A172 (cell line): Measurements from ENCODE around the gene ZBTB49. TPM values are rescaled to one million over a fixed set of nuclear protein-coding genes. Genes with fewer than 3 reads are reported as not detected.
"Not testable (repeated sequence)": the region's sequence is repeated elsewhere in the genome, so short reads cannot be mapped to it uniquely, and the experiment has no call there.

Experiments used
- DNase-seq: peaks from one replicate; pipeline ENCODE4 v3.0.0-alpha.2; 2015; ENCODE audit warnings: low spot score
- total RNA-seq: library from RNA; depleted of rRNA; stranded (reverse); fragments of >200 nt; shearing (Covaris generic); gene quantifications from 2 replicates; pipeline ENCODE4 v1.2.3, GENCODE V29; 2014

Gene ZBTB49
- total RNA-seq, 1 experiment from 2014 or later: 0.91 TPM

- no peak for DNase-seq
Observed at GRCh38 chr4:4323705-4324534, 33.9 kb downstream of the ZBTB49 start.

GRCh38 chr4:4325321-4325720, 35.3 kb downstream of the ZBTB49 start:
- no peak for DNase-seq

DNA sequence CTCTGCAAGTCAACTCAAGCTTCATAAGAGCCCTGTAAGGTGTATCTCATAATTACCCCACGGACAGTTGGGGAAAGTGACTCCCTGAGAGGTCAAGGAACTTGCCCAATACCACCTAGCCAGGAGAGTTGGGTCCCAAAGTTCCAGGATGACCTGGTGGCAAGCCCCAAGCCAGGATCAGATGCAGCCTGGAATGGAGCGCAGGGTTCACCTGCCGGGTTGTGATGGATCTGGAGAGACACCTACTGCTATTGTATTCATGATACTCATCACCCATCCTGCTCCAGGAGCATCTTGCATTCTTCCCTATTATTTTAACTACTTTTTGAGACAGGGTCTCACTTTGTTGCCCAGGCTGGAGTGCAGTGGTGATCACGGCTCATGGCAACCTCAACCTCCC, 36.1 kb downstream of the ZBTB49 start:
- DNase-seq: no peak

- DNase-seq: no peak
Observed at GRCh38 chr4:4327652-4328121, 37.6 kb downstream of the ZBTB49 start.

- DNase-seq: no peak
Observed at GRCh38 chr4:4328206-4328605, 38.2 kb downstream of the ZBTB49 start.

DNA sequence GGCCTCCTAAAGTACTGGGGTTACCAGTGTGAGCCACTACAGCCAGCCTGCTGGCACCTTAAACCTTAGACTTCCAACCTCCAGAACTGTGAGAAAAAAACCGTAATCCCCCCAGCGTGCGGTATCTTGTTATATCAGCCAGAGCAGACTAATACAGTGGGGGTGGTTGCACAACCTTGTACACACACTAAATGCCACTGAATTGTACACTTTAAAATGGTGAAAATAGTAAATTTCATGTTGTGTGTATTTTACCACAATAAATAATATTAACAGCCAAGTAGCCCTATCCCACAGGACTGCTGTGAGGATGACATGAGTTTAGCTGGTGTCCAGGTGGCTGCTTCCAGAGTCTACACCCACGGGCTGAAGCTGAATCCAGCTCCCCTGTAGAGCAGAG, 38.8 kb downstream of the ZBTB49 start:
- no peak for DNase-seq

GRCh38 chr4:4329496-4329895, 39.4 kb downstream of the ZBTB49 start:
- DNase-seq: no peak

GRCh38 chr4:4330794-4331193, 40.7 kb downstream of the ZBTB49 start:
- DNase-seq: no peak

- no peak for DNase-seq
Observed at GRCh38 chr4:4332529-4332928, 42.5 kb downstream of the ZBTB49 start.

DNA sequence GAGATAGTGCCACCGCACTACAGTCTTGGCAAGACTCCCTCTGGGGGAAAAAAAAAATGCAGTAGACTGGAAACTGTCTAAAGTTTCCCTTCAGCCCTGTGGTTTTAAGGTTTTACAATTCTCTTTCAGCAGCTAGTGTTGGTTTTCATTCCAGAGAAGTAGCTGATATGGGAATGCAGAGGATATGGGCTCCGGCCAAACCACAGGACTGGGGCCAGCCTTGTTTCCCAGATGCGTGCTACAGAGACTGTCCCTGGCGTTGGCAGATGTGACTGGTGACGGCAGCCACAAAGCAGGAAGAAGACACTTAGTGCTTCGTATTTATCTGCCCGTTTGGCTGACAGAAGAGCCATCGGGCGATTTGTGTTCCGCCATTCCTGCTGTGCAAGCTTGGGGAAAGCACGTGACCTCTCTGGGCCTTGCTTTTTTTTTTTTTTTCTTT, 43.2 kb downstream of the ZBTB49 start:
- DNase-seq: peak; percentile 96

GRCh38 chr4:4334798-4335520, 44.9 kb downstream of the ZBTB49 start:
- DNase-seq: peak; percentile 66

GRCh38 chr4:4338210-4339001, 48.4 kb downstream of the ZBTB49 start:
- DNase-seq: no peak

- no peak for DNase-seq
Observed at GRCh38 chr4:4339504-4340085, 49.5 kb downstream of the ZBTB49 start.

GRCh38 chr4:4341861-4342650, 52.0 kb downstream of the ZBTB49 start:
- no peak for DNase-seq

- no peak for DNase-seq
Observed at GRCh38 chr4:4343038-4343437, 53.0 kb downstream of the ZBTB49 start.

DNA sequence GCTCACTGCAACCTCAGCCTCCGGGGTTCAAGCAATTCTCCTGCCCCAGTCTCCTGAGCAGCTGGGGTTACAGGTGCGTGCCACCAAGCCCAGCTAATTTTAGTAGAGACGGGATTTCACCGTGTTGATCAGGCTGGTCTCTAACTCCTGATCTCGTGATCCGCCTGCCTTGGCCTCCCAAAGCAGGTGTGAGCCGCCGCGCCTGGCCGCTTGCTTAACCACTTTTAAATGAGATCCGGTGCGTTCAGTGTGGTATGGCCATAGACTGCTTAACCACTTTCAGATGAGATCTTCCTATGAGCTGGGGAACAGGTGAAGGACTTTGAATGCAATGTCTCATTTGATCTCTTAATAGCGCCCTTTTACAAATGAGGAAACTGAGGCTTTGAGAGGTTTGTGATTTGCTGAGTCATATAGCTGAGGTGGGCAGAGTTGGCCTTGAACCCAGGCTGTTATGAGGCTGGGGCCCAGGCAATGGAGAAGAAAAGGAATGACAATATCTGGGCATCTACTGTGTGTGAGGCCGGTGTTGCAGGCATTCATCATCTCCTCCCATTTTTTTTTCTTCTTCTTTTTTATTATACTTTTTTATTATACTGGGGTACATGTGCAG, 55.0 kb downstream of the ZBTB49 start:
- DNase-seq: no peak

DNA sequence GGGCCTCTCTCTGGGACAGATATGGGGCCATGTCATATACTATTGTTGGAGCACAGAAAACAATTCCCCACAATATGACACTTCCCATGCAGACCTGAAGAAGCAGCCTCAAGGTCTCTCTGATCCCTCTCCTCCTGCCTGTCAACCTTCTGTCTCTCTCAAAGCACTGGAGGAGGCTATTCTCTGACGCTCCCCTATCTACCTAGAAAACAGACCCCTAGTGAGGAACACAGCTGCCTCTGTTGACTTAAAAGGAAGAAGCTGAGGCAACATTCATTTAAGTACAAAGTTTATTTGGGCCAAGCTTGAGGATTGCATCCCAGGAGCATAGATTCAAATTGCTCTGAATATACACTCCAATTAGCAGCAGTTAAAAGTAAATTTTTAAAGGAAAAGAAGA, 57.5 kb downstream of the ZBTB49 start:
- DNase-seq: no peak

DNA sequence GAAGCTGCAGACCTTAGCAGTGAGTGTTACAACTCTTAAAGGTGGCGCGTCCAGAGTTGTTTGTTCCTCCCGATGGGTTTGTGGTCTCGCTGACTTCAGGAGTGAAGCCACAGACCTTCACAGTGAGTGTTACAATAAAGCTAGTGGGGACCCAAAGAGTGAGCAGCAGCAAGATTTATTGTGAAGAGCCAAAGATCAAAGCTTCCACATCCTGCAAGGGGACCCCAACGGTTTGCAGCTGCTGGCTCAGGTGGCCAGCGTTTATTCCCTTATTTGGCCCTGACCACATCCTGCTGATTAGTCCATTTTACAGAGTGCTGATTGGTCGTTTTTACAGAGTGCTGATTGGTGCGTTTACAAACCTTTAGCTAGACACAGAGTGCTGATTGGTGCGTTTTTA, 58.5 kb downstream of the ZBTB49 start:
- DNase-seq: not testable (repeated sequence)

- DNase-seq: no peak
Observed at GRCh38 chr4:4349867-4350266, 59.8 kb downstream of the ZBTB49 start.

DNA sequence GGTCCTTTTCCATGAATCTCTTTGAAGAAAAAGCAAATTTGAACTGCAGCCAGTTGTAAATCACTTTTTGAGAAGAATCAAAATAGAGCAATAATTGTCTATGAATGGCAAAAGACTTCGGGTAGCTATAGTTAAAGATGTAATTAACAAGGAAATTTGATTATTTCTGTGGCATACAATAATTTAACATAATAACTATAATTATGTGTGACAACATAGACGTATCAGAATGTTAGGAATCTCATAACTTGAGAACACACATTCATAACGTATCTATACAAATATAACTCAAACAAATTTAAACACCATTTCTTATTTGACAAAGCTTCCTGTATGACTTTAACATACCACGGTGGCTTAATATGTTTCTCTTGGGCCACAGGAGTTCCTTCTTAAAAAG, 60.9 kb downstream of the ZBTB49 start:
- DNase-seq: no peak

- DNase-seq: no peak
Observed at GRCh38 chr4:4355302-4355701, 65.3 kb downstream of the ZBTB49 start.
